Choroid plexus epithelial cell (primary cell): Measurements from ENCODE around the gene OPN1MW3.

Experiments
- DNase-seq: peaks from one replicate; pipeline ENCODE4 v3.0.0-alpha.2; 2010; ENCODE audit warnings: low read depth
- H3K4me3 ChIP-seq: 2 replicates; pipeline ENCODE4 v1.5.1; 2011; ENCODE audit warnings: low read depth, mild to moderate bottlenecking, control low read depth, low read length, moderate library complexity
- TF ChIP-seq, protein P1 (sequence below): conservative IDR thresholded peaks from 2 replicates; pipeline ENCODE4 v1.5.1; 2011; ENCODE audit warnings: low read depth, mild to moderate bottlenecking, control low read depth, inconsistent platforms, low read length, moderate library complexity

Gene OPN1MW3

DNA sequence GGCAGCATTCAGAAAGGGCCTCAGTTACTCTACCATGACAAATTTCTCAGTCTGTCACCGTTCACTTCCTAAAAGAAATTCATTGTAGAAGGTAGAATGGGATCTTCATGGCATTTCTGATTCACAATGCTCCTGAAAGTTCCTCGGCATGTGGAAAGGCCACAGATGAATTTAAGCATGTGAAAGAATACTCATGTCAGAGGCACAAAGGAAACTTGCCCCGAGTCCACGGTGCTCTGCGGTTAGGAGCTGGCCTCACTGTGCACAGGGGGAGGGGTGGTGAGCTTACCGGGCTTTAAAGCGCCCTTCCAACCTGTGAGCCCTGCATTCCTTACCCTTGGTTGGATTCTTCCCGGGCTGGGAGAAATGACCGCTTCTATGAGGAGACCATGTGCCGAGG is 47.5 kb downstream of the OPN1MW3 start:
- TF ChIP-seq, protein P1, sequence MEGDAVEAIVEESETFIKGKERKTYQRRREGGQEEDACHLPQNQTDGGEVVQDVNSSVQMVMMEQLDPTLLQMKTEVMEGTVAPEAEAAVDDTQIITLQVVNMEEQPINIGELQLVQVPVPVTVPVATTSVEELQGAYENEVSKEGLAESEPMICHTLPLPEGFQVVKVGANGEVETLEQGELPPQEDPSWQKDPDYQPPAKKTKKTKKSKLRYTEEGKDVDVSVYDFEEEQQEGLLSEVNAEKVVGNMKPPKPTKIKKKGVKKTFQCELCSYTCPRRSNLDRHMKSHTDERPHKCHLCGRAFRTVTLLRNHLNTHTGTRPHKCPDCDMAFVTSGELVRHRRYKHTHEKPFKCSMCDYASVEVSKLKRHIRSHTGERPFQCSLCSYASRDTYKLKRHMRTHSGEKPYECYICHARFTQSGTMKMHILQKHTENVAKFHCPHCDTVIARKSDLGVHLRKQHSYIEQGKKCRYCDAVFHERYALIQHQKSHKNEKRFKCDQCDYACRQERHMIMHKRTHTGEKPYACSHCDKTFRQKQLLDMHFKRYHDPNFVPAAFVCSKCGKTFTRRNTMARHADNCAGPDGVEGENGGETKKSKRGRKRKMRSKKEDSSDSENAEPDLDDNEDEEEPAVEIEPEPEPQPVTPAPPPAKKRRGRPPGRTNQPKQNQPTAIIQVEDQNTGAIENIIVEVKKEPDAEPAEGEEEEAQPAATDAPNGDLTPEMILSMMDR = no peak
- DNase-seq = no peak
- H3K4me3 ChIP-seq = no peak overlapping the region

DNA sequence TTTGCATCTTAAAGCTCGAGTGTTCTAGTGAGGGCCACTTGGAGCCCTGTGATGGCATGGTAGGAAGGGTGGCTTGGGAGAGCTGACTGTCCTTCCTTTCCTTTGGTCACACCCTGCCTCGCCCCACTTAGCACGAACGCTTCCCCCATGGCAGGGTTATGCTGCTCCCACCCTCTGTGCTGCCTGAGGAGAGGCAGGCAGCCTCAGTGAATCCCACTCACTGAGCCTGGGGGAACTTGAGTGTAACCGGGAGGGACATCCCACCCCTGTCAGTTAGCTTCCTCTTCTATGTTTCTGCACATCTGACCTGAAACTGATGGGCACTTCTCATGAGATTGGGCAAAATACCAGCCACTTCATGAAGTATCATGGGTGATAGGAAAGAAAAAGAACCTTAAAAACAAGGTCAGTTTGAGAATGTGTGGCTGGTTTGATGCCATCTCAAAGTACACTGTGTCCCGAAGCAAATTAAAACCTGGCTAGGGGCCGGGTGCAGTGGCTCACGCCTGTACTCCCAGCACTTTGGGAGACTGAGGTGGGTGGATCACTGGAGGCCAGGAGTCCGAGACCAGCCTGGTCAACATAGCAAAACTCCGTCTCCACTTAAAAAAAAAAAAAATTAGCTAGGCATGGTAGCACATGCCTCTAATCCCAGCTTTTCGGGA is 48.3 kb downstream of the OPN1MW3 start:
- no peak for DNase-seq
- TF ChIP-seq, protein P1 = no peak
- no peak overlapping the region for H3K4me3 ChIP-seq

- TF ChIP-seq, protein P1 = no peak
- no peak overlapping the region for H3K4me3 ChIP-seq
- DNase-seq = no peak
These were observed 49.8 kb downstream of the OPN1MW3 start for GRCh38 chrX:154307202-154307601.

- DNase-seq = peak; percentile 52
- TF ChIP-seq, protein P1 = peak; percentile 75
- no peak overlapping the region for H3K4me3 ChIP-seq
These were observed 50.9 kb downstream of the OPN1MW3 start for GRCh38 chrX:154308108-154308946.

DNA sequence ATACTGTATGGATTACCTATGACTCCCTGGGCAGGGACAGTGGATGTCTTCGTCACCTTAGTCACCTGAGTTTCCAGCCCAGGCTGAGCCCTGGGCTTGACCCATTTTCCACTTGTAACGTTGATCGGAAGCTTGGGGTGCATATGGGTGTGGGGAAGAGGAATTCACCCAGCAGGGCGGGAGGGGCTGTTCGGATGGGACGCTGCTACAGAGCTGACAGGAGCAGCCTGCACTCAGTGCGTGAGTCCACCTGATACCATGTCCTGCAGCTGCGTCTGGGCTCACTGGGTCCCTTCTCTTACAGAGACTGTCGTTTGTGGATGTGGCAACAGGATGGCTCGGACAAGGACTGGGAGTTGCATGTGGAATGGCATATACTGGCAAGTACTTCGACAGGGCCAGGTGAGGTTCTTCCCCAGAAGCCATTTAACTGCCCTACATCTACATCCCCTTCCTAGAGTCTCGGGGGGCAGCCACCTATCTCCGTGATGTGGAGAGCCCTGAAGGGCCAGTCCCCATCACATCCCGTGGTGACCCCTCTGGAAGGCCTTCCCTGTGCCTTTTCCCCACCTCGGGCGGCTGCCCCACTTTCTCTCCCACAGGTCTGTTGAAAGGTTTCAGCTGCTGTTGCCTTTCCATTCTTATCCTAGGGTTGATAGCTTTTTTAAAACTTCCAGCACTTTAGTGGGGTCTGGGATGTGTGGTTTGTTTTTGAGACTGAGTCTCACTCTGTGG is 51.8 kb downstream of the OPN1MW3 start:
- no peak for DNase-seq
- TF ChIP-seq, protein P1 = no peak
- H3K4me3 ChIP-seq = no peak overlapping the region

- DNase-seq = no peak
- TF ChIP-seq, protein P1 = no peak
- no peak overlapping the region for H3K4me3 ChIP-seq
These were observed 53.5 kb downstream of the OPN1MW3 start for GRCh38 chrX:154310616-154311536.
